ENCODE results near the gene EXD2. TPM values are rescaled to one million over a fixed set of nuclear protein-coding genes. Genes with fewer than 3 reads are reported as not detected.

The EXD2 gene
- total and polyA plus RNA-seq, 2 experiments from 2014 or later, result 10.3 to 23.3 TPM

DNA sequence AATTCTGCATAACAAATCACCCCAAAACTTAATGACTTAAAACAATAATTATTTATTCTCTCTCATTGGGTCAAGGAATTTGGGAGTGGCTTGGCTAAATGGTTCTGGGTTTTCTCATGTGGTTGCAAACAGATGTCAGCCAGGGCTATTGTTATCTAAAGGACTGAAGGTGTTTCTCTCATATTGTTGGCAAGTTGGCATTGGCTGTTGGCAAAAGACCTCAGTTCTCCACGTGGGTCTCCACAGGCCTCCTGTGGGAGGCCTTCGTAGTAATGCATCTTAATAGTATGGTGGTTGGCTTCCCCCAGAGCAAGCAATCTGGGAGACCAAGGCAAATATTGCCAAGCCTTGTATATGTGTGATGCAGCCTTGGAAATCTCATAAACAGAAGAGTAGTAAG, 83.0 kb downstream of the EXD2 start:
- DNase-seq (ENCODE audit: low spot score) (no peak), ATAC-seq (no peak)
- Mint-ChIP-seq H3K27ac (no peak overlapping the region), H3K4me1 (peaks cover 4% of the 10 kb centered on the region), H3K36me3 (ENCODE audit: low read depth) (no peaks in the 10 kb centered on the region), H3K4me3 (no peak overlapping the region), H3K9me3 (no peaks in the 10 kb centered on the region), H3K27me3 (ENCODE audit: insufficient read depth, low read depth, poor library complexity) (no peaks in the 10 kb centered on the region)
- Histone ChIP-seq H3K27ac (ENCODE audit: low read depth) (no peak overlapping the region), H3K27me3 (ENCODE audit: insufficient read depth) (no peaks in the 10 kb centered on the region), H3K9me2 (ENCODE audit: insufficient read depth) (no peaks in the 10 kb centered on the region), H2AFZ (no peak overlapping the region), H3K79me2 (replicated peaks; ENCODE audit: insufficient read depth) (no peaks in the 10 kb centered on the region), H3K36me3 (ENCODE audit: insufficient read depth) (no peaks in the 10 kb centered on the region), H3F3A (replicated peaks; ENCODE audit: low read depth) (no peaks in the 10 kb centered on the region), H3K4me3 (no peak overlapping the region), H3K4me1 (ENCODE audit: insufficient read depth) (no peaks in the 10 kb centered on the region), H3K4me2 (no peak overlapping the region), H4K20me1 (replicated peaks; ENCODE audit: insufficient read depth) (no peaks in the 10 kb centered on the region)
- TF ChIP-seq ZNF462 (CRISPR knock-in tag; IDR thresholded peaks at IDR 0.05), result no peak
- no peak for TF ChIP-seq EZH2phosphoT487 (IDR thresholded peaks at IDR 0.05; ENCODE audit: unreplicated experiment)
- TF ChIP-seq, protein P1, sequence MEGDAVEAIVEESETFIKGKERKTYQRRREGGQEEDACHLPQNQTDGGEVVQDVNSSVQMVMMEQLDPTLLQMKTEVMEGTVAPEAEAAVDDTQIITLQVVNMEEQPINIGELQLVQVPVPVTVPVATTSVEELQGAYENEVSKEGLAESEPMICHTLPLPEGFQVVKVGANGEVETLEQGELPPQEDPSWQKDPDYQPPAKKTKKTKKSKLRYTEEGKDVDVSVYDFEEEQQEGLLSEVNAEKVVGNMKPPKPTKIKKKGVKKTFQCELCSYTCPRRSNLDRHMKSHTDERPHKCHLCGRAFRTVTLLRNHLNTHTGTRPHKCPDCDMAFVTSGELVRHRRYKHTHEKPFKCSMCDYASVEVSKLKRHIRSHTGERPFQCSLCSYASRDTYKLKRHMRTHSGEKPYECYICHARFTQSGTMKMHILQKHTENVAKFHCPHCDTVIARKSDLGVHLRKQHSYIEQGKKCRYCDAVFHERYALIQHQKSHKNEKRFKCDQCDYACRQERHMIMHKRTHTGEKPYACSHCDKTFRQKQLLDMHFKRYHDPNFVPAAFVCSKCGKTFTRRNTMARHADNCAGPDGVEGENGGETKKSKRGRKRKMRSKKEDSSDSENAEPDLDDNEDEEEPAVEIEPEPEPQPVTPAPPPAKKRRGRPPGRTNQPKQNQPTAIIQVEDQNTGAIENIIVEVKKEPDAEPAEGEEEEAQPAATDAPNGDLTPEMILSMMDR (conservative IDR thresholded peaks at IDR 0.05; ENCODE audit: low read depth in 2 of 2), result no peak
- no peak for TF ChIP-seq JUNB (IDR thresholded peaks at IDR 0.05; ENCODE audit: unreplicated experiment)
- no peak for TF ChIP-seq ETS1 (IDR thresholded peaks at IDR 0.05)
- TF ChIP-seq STAT1 (IDR thresholded peaks at IDR 0.05; ENCODE audit: unreplicated experiment), result no peak
- TF ChIP-seq, protein P2, sequence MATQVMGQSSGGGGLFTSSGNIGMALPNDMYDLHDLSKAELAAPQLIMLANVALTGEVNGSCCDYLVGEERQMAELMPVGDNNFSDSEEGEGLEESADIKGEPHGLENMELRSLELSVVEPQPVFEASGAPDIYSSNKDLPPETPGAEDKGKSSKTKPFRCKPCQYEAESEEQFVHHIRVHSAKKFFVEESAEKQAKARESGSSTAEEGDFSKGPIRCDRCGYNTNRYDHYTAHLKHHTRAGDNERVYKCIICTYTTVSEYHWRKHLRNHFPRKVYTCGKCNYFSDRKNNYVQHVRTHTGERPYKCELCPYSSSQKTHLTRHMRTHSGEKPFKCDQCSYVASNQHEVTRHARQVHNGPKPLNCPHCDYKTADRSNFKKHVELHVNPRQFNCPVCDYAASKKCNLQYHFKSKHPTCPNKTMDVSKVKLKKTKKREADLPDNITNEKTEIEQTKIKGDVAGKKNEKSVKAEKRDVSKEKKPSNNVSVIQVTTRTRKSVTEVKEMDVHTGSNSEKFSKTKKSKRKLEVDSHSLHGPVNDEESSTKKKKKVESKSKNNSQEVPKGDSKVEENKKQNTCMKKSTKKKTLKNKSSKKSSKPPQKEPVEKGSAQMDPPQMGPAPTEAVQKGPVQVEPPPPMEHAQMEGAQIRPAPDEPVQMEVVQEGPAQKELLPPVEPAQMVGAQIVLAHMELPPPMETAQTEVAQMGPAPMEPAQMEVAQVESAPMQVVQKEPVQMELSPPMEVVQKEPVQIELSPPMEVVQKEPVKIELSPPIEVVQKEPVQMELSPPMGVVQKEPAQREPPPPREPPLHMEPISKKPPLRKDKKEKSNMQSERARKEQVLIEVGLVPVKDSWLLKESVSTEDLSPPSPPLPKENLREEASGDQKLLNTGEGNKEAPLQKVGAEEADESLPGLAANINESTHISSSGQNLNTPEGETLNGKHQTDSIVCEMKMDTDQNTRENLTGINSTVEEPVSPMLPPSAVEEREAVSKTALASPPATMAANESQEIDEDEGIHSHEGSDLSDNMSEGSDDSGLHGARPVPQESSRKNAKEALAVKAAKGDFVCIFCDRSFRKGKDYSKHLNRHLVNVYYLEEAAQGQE (IDR thresholded peaks at IDR 0.05; ENCODE audit: unreplicated experiment), result no peak
- TF ChIP-seq EZH2 (IDR thresholded peaks at IDR 0.05; ENCODE audit: low read depth, unreplicated experiment), result no peak
- no peak for TF ChIP-seq POLR2AphosphoS5 (IDR thresholded peaks at IDR 0.05; ENCODE audit: low read depth)
- TF ChIP-seq CREB1 (CRISPR knock-in tag; IDR thresholded peaks at IDR 0.05; ENCODE audit: low read depth), result no peak
- TF ChIP-seq ZNF114 (CRISPR knock-in tag; IDR thresholded peaks at IDR 0.05), result no peak
- TF ChIP-seq ZNF331 (CRISPR knock-in tag; IDR thresholded peaks at IDR 0.05; ENCODE audit: low read depth), result no peak
- no peak for TF ChIP-seq NANOG (IDR thresholded peaks at IDR 0.05; ENCODE audit: borderline replicate concordance)

Measured in GM23338 (cell line).